Measurements from ENCODE around the gene CCN5.

GRCh38 chr20:44698351-44698750, 16.8 kb upstream of the CCN5 start:
- TF ChIP-seq CTCF (IDR thresholded peaks at IDR 0.05) (no peak), EP300 (IDR thresholded peaks at IDR 0.05) (no peak), POLR2A (IDR thresholded peaks at IDR 0.05) (no peak)

Data from ovary (tissue), 3 donors.